A673 (cell line): ENCODE measurements around the gene ALX3.

Experiments used
- EZH2 ChIP-seq: fragments of 200-600 bp; sonication (generic); IDR thresholded peaks from 2 replicates; pipeline ENCODE4 v1.6.1; 2017; ENCODE audit warnings: borderline replicate concordance, low read depth, mild to moderate bottlenecking, mixed read lengths, antibody characterized with exemption, low read length; ENCODE audit not compliant: poor library complexity, severe bottlenecking
- TF ChIP-seq, protein P1 (sequence below): fragments of 300-800, 200-600 bp; sonication (generic); conservative IDR thresholded peaks from 2 replicates; pipeline ENCODE4 v1.5.1; 2017; ENCODE audit warnings: low read depth, mild to moderate bottlenecking, antibody characterized with exemption, low read length, moderate library complexity, mixed read lengths

GRCh38 chr1:110038271-110038670 is 32.2 kb downstream of the ALX3 start:
- TF ChIP-seq EZH2, result no peak
- TF ChIP-seq, protein P1, sequence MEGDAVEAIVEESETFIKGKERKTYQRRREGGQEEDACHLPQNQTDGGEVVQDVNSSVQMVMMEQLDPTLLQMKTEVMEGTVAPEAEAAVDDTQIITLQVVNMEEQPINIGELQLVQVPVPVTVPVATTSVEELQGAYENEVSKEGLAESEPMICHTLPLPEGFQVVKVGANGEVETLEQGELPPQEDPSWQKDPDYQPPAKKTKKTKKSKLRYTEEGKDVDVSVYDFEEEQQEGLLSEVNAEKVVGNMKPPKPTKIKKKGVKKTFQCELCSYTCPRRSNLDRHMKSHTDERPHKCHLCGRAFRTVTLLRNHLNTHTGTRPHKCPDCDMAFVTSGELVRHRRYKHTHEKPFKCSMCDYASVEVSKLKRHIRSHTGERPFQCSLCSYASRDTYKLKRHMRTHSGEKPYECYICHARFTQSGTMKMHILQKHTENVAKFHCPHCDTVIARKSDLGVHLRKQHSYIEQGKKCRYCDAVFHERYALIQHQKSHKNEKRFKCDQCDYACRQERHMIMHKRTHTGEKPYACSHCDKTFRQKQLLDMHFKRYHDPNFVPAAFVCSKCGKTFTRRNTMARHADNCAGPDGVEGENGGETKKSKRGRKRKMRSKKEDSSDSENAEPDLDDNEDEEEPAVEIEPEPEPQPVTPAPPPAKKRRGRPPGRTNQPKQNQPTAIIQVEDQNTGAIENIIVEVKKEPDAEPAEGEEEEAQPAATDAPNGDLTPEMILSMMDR, result no peak
